ENCODE results near the gene PDE8B.

GRCh38 chr5:77172713-77173328, 37.7 kb upstream of the PDE8B start:
- TF ChIP-seq EZH2phosphoT487 (IDR thresholded peaks at IDR 0.05; ENCODE audit: unreplicated experiment) (no peak), POLR2AphosphoS5 (IDR thresholded peaks at IDR 0.05; ENCODE audit: low read depth) (no peak), CREB1 (CRISPR knock-in tag; IDR thresholded peaks at IDR 0.05; ENCODE audit: low read depth) (no peak), JUNB (IDR thresholded peaks at IDR 0.05; ENCODE audit: unreplicated experiment) (no peak), ZNF331 (CRISPR knock-in tag; IDR thresholded peaks at IDR 0.05; ENCODE audit: low read depth) (no peak), STAT1 (IDR thresholded peaks at IDR 0.05; ENCODE audit: unreplicated experiment) (no peak)
- TF ChIP-seq, protein P1, sequence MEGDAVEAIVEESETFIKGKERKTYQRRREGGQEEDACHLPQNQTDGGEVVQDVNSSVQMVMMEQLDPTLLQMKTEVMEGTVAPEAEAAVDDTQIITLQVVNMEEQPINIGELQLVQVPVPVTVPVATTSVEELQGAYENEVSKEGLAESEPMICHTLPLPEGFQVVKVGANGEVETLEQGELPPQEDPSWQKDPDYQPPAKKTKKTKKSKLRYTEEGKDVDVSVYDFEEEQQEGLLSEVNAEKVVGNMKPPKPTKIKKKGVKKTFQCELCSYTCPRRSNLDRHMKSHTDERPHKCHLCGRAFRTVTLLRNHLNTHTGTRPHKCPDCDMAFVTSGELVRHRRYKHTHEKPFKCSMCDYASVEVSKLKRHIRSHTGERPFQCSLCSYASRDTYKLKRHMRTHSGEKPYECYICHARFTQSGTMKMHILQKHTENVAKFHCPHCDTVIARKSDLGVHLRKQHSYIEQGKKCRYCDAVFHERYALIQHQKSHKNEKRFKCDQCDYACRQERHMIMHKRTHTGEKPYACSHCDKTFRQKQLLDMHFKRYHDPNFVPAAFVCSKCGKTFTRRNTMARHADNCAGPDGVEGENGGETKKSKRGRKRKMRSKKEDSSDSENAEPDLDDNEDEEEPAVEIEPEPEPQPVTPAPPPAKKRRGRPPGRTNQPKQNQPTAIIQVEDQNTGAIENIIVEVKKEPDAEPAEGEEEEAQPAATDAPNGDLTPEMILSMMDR (conservative IDR thresholded peaks at IDR 0.05; ENCODE audit: low read depth in 2 of 2), result no peak

All from GM23338 (cell line).